HG02588 (cell line): ENCODE measurements around the gene HDAC5.
"Not testable (repeated sequence)": the region's sequence is repeated elsewhere in the genome, so short reads cannot be mapped to it uniquely, and the experiment has no call there.

Experiments
- ATAC-seq: cut with Tn5 transposase; IDR thresholded peaks from one replicate; pipeline ENCODE4 v1.9.1; 2021; ENCODE audit warnings: mild to moderate bottlenecking, moderate library complexity; ENCODE audit not compliant: unreplicated experiment

The HDAC5 gene

GRCh38 chr17:44037471-44037870, 86.0 kb downstream of the HDAC5 start:
- no peak for ATAC-seq

GRCh38 chr17:44034688-44035087, 88.8 kb downstream of the HDAC5 start:
- ATAC-seq, result not testable (repeated sequence)

- no peak for ATAC-seq
Observed at GRCh38 chr17:44033861-44034408, 89.5 kb downstream of the HDAC5 start.

GRCh38 chr17:44030482-44030881, 93.0 kb downstream of the HDAC5 start:
- no peak for ATAC-seq

GRCh38 chr17:44029736-44030135, 93.7 kb downstream of the HDAC5 start:
- no peak for ATAC-seq
